Memory B cell (primary cell): ENCODE data around the gene GAGE1.

Experiments
- ATAC-seq: fragments of 150-1000 bp; cut with Tn5 transposase; 2 replicates; pipeline ENCODE4 v1.10.0; 2021; ENCODE audit warnings: low read depth, mild to moderate bottlenecking, moderate library complexity
- DNase-seq, 2 donors: peaks; one replicate each; pipeline ENCODE4 v3.0.0; 2022; ENCODE audit warnings: low spot score in 2 of 2
- H3K27ac Mint-ChIP-seq: one replicate; pipeline ENCODE4 v1.8.0; 2022; ENCODE audit warnings: mild to moderate bottlenecking, moderate library complexity, mixed read lengths
- H3K27me3 Mint-ChIP-seq: one replicate; pipeline ENCODE4 v1.8.0; 2022; ENCODE audit warnings: mixed read lengths
- H3K36me3 Mint-ChIP-seq: one replicate; pipeline ENCODE4 v1.8.0; 2022; ENCODE audit warnings: mild to moderate bottlenecking, mixed read lengths
- H3K4me1 Mint-ChIP-seq: one replicate; pipeline ENCODE4 v1.8.0; 2022; ENCODE audit warnings: mixed read lengths
- H3K4me3 Mint-ChIP-seq: one replicate; pipeline ENCODE4 v1.8.0; 2022; ENCODE audit warnings: mild to moderate bottlenecking, moderate library complexity, mixed read lengths
- H3K9me3 Mint-ChIP-seq: one replicate; pipeline ENCODE4 v1.8.0; 2022; ENCODE audit warnings: mixed read lengths

GAGE1 gene

DNA sequence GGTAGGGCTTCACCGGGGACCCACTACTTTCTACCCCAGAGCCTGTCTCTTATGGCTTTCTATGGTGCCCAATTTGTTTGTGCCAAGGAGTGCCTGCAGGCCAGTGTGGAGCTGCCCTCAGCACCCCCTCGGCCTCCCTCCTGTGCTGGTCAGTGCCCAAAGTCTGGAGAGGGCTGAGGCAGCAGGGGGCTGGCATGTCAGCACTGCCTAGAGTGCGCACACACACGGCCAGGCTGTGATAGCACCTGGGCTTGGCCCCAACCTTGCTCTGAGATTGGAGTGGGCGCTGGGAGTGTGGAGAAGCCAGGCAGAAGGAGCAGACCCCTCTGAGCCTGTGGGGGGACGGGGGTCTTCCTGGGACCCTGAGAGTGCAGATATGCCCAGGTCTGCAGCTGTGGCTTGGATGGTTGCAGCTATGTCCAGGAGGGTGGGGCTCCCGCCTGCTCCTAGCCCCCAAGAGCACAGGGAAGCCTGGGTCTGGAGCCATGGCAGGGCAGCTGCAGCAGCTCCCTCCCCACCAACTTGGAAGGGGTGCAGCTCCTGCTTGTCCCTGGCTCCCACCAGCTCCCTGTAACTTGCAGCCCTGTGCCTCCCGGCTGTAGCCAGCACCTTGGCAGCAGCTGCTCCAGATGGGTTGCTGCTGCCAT lies 46.3 kb downstream of the GAGE1 start:
- no peaks in the 10 kb centered on the region for H3K27me3 Mint-ChIP-seq
- DNase-seq (no peak), ATAC-seq (no peak)
- H3K4me3 Mint-ChIP-seq = no peak overlapping the region
- H3K27ac Mint-ChIP-seq = no peak overlapping the region
- no peaks in the 10 kb centered on the region for H3K36me3 Mint-ChIP-seq
- no peaks in the 10 kb centered on the region for H3K9me3 Mint-ChIP-seq
- no peaks in the 10 kb centered on the region for H3K4me1 Mint-ChIP-seq

DNA sequence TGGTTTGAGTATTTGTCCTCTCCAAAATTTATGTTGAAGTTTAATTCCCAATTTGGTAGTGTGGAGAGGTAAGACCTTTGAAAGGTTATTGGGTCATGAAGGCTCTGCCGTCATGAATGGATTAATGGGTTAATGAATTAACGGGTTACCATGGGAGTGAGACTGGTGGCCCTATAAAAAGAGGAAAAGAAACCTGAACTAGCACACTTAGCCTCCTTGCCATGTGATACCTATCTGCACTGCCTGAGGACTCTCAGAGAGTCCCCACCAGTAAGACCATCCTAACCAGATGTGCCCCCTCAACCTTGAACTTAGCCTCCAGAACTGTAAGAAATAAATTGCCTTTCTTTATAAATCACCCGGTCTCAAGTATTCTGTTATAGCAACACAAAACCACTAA lies 57.7 kb downstream of the GAGE1 start:
- H3K27ac Mint-ChIP-seq = no peak overlapping the region
- H3K9me3 Mint-ChIP-seq = no peaks in the 10 kb centered on the region
- no peaks in the 10 kb centered on the region for H3K4me1 Mint-ChIP-seq
- DNase-seq (no peak), ATAC-seq (no peak)
- no peak overlapping the region for H3K4me3 Mint-ChIP-seq
- peaks cover 5% of the 10 kb centered on the region for H3K27me3 Mint-ChIP-seq
- no peaks in the 10 kb centered on the region for H3K36me3 Mint-ChIP-seq
